Subcutaneous abdominal adipose tissue (tissue), 5 donors: ENCODE results near the gene PCDHB8.
"Not testable (repeated sequence)": the region's sequence is repeated elsewhere in the genome, so short reads cannot be mapped to it uniquely, and the experiment has no call there.

Experiments used
- H3K27ac ChIP-seq: one replicate; pipeline ENCODE4 v1.7.0; 2013; ENCODE audit warnings: low read depth, mild to moderate bottlenecking, inconsistent platforms, low read length, moderate library complexity
- H3K27me3 ChIP-seq, 5 donors: one replicate each; pipeline ENCODE4 v1.7.0; 2013; ENCODE audit warnings: low read length in 5 of 5, inconsistent platforms in 1 of 5; ENCODE audit not compliant: control insufficient read depth in 5 of 5, insufficient read depth in 4 of 5
- H3K36me3 ChIP-seq, 5 donors: one replicate each; pipeline ENCODE4 v1.7.0; 2013; ENCODE audit warnings: low read length in 5 of 5; ENCODE audit not compliant: control insufficient read depth in 5 of 5, insufficient read depth in 5 of 5
- H3K4me1 ChIP-seq, 5 donors: one replicate each; pipeline ENCODE4 v1.7.0; 2013; ENCODE audit warnings: low read length in 5 of 5, mild to moderate bottlenecking in 3 of 5, moderate library complexity in 1 of 5; ENCODE audit not compliant: control insufficient read depth in 5 of 5, insufficient read depth in 5 of 5
- H3K4me3 ChIP-seq, 5 donors: one replicate each; pipeline ENCODE4 v1.7.0; 2013; ENCODE audit warnings: low read length in 5 of 5, low read depth in 1 of 5
- H3K9ac ChIP-seq, 5 donors: one replicate each; pipeline ENCODE4 v1.7.0; 2013; ENCODE audit warnings: low read length in 5 of 5, mild to moderate bottlenecking in 4 of 5, moderate library complexity in 3 of 5
- H3K9me3 ChIP-seq, 5 donors: one replicate each; pipeline ENCODE4 v1.7.0; 2013; ENCODE audit warnings: low read length in 5 of 5; ENCODE audit not compliant: control insufficient read depth in 5 of 5
- donor health status: healthy.
- donor health status: healthy.
- donor health status: healthy.
- donor health status: healthy.
- donor health status: healthy.

Gene PCDHB8

DNA sequence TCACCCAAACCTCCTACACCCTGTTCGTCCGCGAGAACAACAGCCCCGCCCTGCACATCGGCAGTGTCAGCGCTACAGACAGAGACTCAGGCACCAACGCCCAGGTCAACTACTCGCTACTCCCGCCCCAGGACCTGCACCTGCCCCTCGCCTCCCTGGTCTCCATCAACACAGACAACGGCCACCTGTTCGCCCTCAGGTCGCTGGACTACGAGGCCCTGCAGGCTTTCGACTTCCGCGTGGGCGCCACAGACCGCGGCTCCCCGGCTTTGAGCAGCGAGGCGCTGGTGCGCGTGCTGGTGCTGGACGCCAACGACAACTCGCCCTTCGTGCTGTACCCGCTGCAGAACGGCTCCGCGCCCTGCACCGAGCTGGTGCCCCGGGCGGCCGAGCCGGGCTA, 23.5 kb downstream of the PCDHB8 start:
- peaks cover 27 to 46% (median 32%) of the 10 kb centered on the region in 5 donors for H3K9me3 ChIP-seq
- H3K36me3 ChIP-seq, H3K27me3 ChIP-seq, H3K9ac ChIP-seq, H3K27ac ChIP-seq, H3K4me1 ChIP-seq: not testable (repeated sequence)
- H3K4me3 ChIP-seq, result peak overlapping the region in 2 of 5 donors; percentile 16 to 37

DNA sequence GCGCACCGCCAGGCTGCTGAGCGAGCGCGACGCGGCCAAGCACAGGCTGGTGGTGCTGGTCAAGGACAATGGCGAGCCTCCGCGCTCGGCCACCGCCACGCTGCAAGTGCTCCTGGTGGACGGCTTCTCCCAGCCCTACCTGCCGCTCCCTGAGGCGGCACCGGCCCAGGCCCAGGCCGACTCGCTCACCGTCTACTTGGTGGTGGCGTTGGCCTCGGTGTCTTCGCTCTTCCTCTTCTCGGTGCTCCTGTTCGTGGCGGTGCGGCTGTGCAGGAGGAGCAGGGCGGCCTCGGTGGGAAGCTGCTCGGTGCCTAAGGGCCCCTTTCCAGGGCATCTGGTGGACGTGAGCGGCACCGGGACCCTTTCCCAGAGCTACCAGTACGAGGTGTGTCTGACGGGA, 24.1 kb downstream of the PCDHB8 start:
- H3K27me3 ChIP-seq, H3K27ac ChIP-seq, H3K36me3 ChIP-seq, H3K9ac ChIP-seq, H3K4me3 ChIP-seq, H3K4me1 ChIP-seq: not testable (repeated sequence)
- H3K9me3 ChIP-seq, result peaks cover 22 to 41% (median 29%) of the 10 kb centered on the region in 5 donors

DNA sequence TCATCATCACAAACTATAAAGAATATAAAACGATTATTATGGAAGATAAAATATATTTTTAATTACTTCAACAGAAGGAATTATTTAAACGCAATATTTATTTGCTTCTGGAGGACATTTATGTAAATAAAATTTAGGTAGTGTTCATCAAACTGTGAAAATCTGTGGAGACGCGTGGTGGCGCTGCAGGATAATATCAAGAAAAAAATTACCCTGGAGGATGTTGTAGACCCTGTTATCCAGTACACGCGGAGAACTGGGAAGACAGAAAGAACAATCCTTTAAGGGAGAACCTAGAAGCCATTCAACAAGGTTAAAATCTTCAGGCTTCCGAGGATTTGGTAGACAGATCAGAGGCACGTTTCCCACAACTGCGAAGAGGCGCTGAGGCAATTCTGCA, 30.9 kb downstream of the PCDHB8 start, which contains the start of gene PCDHB12:
PCDHB12 (plus strand) TSS at position 242 of the 400 bp plus-strand sequence. CDS start 189 bp downstream, outside the sequence.
- peaks cover 0 to 7% (median 0%) of the 10 kb centered on the region in 5 donors for H3K4me1 ChIP-seq
- H3K4me3 ChIP-seq, result peak within 1 kb of the TSS; percentile 29 to 53 (median 44)
- H3K27me3 ChIP-seq, result no peaks in the 10 kb centered on the region
- H3K36me3 ChIP-seq, result no peaks in the 10 kb centered on the region
- H3K9me3 ChIP-seq, result peaks cover 7 to 45% (median 18%) of the 10 kb centered on the region in 5 donors
- H3K27ac ChIP-seq, result no peak within 1 kb of the TSS
- H3K9ac ChIP-seq, result no peak within 1 kb of the TSS

DNA sequence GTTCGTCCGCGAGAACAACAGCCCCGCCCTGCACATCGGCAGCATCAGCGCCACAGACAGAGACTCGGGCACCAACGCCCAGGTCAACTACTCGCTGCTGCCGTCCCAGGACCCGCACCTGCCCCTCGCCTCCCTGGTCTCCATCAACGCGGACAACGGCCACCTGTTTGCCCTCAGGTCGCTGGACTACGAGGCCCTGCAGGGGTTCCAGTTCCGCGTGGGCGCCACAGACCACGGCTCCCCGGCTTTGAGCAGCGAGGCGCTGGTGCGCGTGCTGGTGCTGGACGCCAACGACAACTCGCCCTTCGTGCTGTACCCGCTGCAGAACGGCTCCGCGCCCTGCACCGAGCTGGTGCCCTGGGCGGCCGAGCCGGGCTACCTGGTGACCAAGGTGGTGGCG, 32.7 kb downstream of the PCDHB8 start:
- H3K9ac ChIP-seq, H3K4me1 ChIP-seq, H3K27ac ChIP-seq, H3K36me3 ChIP-seq, H3K27me3 ChIP-seq: not testable (repeated sequence)
- Histone ChIP-seq H3K9me3 (peaks cover 11 to 49% (median 26%) of the 10 kb centered on the region in 5 donors), H3K4me3 (peak overlapping the region in 1 of 5 donors; percentile 22)

DNA sequence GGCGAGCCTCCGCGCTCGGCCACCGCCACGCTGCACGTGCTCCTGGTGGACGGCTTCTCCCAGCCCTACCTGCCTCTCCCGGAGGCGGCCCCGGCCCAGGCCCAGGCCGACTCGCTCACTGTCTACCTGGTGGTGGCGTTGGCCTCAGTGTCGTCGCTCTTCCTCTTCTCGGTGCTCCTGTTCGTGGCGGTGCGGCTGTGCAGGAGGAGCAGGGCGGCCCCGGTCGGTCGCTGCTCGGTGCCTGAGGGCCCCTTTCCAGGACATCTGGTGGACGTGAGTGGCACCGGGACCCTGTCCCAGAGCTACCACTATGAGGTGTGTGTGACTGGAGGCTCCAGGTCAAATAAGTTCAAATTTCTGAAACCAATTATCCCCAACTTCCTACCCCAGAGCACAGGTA, 33.3 kb downstream of the PCDHB8 start:
- H3K9ac ChIP-seq, H3K36me3 ChIP-seq, H3K27ac ChIP-seq, H3K4me3 ChIP-seq, H3K4me1 ChIP-seq, H3K27me3 ChIP-seq: not testable (repeated sequence)
- peaks cover 14 to 51% (median 29%) of the 10 kb centered on the region in 5 donors for H3K9me3 ChIP-seq

DNA sequence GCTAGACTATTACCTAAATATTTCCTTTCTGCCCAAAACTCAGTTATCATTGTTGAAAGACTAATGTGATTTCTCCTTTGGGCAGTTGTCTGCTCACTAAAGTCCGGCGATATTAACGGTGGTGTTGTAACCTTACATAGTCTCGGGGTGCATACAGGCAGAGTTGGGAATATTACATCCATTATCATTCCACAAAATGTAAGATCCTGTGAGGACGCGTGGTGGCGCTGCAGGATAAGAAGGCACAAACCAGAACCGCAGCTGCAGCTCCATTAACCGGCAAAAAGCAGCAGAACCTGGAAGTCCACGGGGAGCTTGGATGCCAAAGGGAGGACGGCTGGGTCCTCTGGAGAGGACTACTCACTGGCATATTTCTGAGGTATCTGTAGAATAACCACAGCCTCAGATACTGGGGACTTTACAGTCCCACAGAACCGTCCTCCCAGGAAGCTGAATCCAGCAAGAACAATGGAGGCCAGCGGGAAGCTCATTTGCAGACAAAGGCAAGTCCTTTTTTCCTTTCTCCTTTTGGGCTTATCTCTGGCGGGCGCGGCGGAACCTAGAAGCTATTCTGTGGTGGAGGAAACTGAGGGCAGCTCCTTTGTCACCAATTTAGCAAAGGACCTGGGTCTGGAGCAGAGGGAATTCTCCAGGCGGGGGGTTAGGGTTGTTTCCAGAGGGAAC, 36.2 kb downstream of the PCDHB8 start, which contains the start of gene PCDHB13:
PCDHB13 (plus strand) TSS at position 264 of the 684 bp plus-strand sequence; CDS start at position 469, 205 bp downstream.
- H3K36me3 ChIP-seq, H3K27me3 ChIP-seq, H3K4me1 ChIP-seq, H3K9ac ChIP-seq, H3K27ac ChIP-seq: not testable (repeated sequence)
- Histone ChIP-seq H3K9me3 (peaks cover 19 to 56% (median 34%) of the 10 kb centered on the region in 5 donors), H3K4me3 (peak within 1 kb of the TSS; percentile 37 to 53 (median 44))

DNA sequence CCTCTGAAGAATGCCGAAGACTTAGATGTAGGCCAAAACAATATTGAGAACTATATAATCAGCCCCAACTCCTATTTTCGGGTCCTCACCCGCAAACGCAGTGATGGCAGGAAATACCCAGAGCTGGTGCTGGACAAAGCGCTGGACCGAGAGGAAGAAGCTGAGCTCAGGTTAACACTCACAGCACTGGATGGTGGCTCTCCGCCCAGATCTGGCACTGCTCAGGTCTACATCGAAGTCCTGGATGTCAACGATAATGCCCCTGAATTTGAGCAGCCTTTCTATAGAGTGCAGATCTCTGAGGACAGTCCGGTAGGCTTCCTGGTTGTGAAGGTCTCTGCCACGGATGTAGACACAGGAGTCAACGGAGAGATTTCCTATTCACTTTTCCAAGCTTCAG, 37.0 kb downstream of the PCDHB8 start:
- not testable (repeated sequence) for H3K27ac ChIP-seq, H3K27me3 ChIP-seq, H3K4me1 ChIP-seq, H3K9ac ChIP-seq, H3K36me3 ChIP-seq
- peaks cover 20 to 55% (median 33%) of the 10 kb centered on the region in 5 donors for H3K9me3 ChIP-seq
- peak overlapping the region in 4 of 5 donors; percentile 19 to 44 (median 30) for H3K4me3 ChIP-seq

DNA sequence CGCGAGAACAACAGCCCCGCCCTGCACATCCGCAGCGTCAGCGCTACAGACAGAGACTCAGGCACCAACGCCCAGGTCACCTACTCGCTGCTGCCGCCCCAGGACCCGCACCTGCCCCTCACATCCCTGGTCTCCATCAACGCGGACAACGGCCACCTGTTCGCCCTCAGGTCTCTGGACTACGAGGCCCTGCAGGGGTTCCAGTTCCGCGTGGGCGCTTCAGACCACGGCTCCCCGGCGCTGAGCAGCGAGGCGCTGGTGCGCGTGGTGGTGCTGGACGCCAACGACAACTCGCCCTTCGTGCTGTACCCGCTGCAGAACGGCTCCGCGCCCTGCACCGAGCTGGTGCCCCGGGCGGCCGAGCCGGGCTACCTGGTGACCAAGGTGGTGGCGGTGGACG, 37.9 kb downstream of the PCDHB8 start:
- H3K36me3 ChIP-seq, H3K27me3 ChIP-seq, H3K27ac ChIP-seq, H3K4me1 ChIP-seq, H3K9ac ChIP-seq: not testable (repeated sequence)
- Histone ChIP-seq H3K4me3 (peak overlapping the region in 3 of 5 donors; percentile 24 to 44 (median 37)), H3K9me3 (peaks cover 20 to 53% (median 35%) of the 10 kb centered on the region in 5 donors)

DNA sequence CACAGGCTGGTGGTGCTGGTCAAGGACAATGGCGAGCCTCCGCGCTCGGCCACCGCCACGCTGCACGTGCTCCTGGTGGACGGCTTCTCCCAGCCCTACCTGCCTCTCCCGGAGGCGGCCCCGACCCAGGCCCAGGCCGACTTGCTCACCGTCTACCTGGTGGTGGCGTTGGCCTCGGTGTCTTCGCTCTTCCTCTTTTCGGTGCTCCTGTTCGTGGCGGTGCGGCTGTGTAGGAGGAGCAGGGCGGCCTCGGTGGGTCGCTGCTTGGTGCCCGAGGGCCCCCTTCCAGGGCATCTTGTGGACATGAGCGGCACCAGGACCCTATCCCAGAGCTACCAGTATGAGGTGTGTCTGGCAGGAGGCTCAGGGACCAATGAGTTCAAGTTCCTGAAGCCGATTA, 38.4 kb downstream of the PCDHB8 start:
- H3K27me3 ChIP-seq, H3K27ac ChIP-seq, H3K36me3 ChIP-seq, H3K4me1 ChIP-seq, H3K9ac ChIP-seq: not testable (repeated sequence)
- Histone ChIP-seq H3K9me3 (peaks cover 20 to 56% (median 38%) of the 10 kb centered on the region in 5 donors), H3K4me3 (peak overlapping the region in 1 of 5 donors; percentile 13)

DNA sequence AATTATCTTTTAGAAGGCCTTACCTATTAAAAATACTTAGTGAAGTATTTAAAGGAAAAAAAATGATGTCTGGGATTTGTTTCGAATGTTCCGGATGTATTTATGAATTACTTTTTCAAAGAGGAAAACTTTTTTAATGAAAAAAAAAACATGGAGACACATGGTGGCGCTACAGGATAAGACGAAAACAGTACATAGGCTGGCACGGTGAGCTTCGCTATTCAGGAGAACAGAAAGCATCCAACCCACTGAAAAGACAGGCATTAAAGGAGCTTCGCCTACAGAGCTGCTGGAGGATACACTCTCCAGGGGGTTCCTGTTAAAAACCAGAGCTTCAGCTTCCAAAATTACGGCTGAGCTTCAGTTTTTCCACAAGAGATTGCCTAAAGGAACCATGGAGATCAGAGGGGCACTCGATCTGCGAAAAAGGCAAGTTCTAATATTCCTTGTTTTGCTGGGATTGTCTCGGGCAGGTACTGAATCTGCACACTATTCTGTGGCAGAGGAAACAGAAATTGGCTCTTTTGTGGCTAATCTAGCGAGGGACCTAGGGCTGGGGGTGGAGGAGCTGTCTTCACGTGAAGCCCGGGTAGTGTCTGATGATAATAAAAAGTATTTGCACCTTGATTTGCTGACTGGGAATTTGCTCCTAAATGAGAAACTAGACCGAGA, 45.7 kb downstream of the PCDHB8 start, which contains the start of gene PCDHB14:
PCDHB14 (plus strand) TSS at position 232 of the 672 bp plus-strand sequence; CDS start at position 395, 163 bp downstream.
- H3K9me3 ChIP-seq, result peaks cover 28 to 69% (median 52%) of the 10 kb centered on the region in 5 donors
- H3K27ac ChIP-seq, result no peak within 1 kb of the TSS
- no peaks in the 10 kb centered on the region for H3K36me3 ChIP-seq
- no peak within 1 kb of the TSS for H3K9ac ChIP-seq
- peak within 1 kb of the TSS; percentile 42 to 61 (median 56) for H3K4me3 ChIP-seq
- H3K27me3 ChIP-seq, result no peaks in the 10 kb centered on the region
- H3K4me1 ChIP-seq, result peaks cover 0 to 7% (median 6%) of the 10 kb centered on the region in 5 donors
